GM12864 (cell line): ENCODE measurements around the gene RTN4RL1.

ENCODE experiments used
- DNase-seq: peaks from one replicate; pipeline ENCODE4 v3.0.0-alpha.2; 2011; ENCODE audit warnings: low read depth
- H3K4me3 ChIP-seq: 2 replicates; pipeline ENCODE4 v1.5.1; 2011; ENCODE audit warnings: mild to moderate bottlenecking, low read depth, low read length, control low read depth
- CTCF ChIP-seq: IDR thresholded peaks from 2 replicates; pipeline ENCODE4 v1.5.1; 2011; ENCODE audit warnings: low read depth, mild to moderate bottlenecking, moderate library complexity, low read length, control low read depth, inconsistent platforms; ENCODE audit errors: missing control alignments

The RTN4RL1 gene

DNA sequence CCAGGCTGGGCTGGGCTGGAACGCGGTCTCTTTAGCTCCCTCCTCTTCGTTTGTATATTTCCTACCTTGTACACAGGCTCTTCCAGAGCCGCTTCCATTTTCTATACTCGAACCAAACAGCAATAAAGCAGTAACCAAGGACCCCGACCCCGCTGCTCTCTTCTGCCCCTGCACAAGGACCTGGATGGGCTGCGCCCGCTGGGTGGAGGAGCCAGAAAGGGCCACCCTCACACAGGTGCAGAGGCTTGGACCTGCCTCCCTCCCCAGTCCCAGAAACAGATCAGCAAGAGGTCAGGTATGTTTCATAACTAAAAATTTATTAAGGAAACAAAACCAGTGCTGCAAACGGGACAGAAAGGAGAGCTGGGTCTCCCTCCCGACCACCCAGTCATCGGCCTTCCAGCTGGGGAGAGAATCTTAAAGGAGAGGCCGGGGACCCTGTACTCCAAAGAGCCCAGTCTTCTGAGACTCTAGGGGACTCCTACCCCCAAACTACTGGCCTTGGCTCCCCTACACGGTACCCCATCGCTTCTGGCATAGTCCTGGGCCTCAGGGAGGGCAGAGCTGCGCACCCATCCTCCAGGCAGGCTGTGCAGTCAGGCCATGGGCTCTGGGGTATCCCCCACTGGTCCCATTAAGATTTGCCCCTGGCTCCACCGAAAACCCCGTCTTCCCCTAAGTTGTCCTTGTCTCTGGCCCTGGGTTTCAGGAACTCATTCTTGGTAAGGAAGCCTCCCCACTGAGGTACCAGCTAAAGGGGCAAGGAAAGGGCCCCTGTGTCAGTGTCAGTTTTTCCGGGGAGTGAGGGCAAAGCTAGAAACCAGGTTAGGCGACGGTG is 34.6 kb upstream of the RTN4RL1 start:
- TF ChIP-seq CTCF: no peak
- no peak for DNase-seq
- H3K4me3 ChIP-seq: peak overlapping the region; percentile 75

DNA sequence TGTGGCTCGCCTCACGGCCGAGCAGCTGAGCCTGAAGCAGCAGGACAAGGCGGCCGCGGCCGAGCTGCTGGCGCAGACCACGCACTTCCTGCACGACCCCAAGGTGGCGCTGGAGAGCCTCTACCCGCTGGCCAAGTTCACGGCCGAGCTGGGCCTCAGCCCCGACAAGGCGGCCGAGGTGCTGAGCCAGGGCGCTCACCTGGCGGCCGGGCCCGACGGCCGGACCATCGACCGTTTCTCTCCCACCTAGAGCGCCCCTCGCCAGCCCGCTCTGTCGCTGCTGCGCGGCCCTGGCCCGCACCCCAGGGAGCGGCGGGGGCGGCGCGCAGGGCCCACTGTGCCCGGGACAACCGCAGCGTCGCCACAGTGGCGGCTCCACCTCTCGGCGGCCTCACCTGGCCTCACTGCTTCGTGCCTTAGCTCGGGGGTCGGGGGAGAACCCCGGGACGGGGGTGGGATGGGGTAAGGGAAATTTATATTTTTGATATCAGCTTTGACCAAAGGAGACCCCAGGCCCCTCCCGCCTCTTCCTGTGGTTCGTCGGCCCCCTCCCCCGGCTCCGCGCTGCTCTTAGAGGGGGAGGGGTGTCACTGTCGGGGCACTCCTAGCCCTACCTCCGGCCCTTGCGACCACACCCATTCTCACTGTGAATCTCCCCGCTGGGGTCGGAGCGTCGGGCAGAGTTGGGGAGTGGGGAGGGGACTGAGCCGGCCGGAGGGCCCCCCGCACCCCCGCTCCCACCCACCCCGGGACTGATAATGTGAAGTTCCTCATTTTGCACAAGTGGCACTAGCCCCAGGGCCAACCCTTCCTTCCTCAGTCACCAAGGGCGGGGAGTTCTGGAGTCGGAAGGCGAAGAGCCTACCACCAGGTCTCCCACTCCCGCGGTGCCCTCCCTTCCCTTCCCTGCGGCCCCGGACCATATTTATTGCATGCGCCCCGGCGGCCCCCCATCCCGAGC is 33.7 kb upstream of the RTN4RL1 start:
- H3K4me3 ChIP-seq: peak overlapping the region; percentile 75
- DNase-seq: no peak
- peak; percentile 91 for TF ChIP-seq CTCF

- DNase-seq: no peak
- H3K4me3 ChIP-seq: peak overlapping the region; percentile 75
- TF ChIP-seq CTCF: no peak
These were observed 32.8 kb upstream of the RTN4RL1 start for GRCh38 chr17:2057760-2058585.

- no peak for TF ChIP-seq CTCF
- no peak for DNase-seq
- peak overlapping the region; percentile 75 for H3K4me3 ChIP-seq
These were observed 32.1 kb upstream of the RTN4RL1 start for GRCh38 chr17:2057175-2057759.

DNA sequence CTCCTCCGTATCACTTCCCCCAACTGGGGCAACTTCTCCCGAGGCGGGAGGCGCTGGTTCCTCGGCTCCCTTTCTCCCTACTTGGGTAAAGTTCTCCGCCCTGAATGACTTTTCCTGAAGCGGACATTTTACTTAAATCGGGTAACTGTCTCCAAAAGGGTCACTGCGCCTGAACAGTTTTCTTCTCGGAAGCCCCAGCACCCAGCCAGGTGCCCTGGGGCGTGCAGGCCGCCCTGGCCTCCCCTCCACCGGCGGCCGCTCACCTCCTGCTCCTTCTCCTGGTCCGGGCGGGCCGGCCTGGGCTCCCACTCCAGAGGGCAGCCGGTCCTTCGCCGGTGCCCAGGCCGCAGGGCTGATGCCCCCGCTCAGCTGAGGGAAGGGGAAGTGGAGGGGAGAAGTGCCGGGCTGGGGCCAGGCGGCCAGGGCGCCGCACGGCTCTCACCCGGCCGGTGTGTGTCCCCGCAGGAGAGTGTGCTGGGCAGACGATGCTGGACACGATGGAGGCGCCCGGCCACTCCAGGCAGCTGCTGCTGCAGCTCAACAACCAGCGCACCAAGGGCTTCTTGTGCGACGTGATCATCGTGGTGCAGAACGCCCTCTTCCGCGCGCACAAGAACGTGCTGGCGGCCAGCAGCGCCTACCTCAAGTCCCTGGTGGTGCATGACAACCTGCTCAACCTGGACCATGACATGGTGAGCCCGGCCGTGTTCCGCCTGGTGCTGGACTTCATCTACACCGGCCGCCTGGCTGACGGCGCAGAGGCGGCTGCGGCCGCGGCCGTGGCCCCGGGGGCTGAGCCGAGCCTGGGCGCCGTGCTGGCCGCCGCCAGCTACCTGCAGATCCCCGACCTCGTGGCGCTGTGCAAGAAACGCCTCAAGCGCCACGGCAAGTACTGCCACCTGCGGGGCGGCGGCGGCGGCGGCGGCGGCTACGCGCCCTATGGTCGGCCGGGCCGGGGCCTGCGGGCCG is 31.4 kb upstream of the RTN4RL1 start:
- DNase-seq: no peak
- H3K4me3 ChIP-seq: peak overlapping the region; percentile 75
- TF ChIP-seq CTCF: peak; percentile 32
